ENCODE results near the gene GIPR. TPM values are rescaled to one million over a fixed set of nuclear protein-coding genes. Genes with fewer than 3 reads are reported as not detected.
"Not testable (repeated sequence)": the region's sequence is repeated elsewhere in the genome, so short reads cannot be mapped to it uniquely, and the experiment has no call there.

GIPR gene
- 1 to 10 TPM; 1.4 to 1.7 TPM for total RNA-seq

GRCh38 chr19:45667620-45668341, at the start of gene GIPR:
Gene GIPR (plus strand): TSS chr19:45668221. CDS start chr19:45669521, 1,300 bp downstream.
- Mint-ChIP-seq H3K4me1 (peaks cover 24% of the 10 kb centered on the region), H3K27ac (peak within 1 kb of the TSS; percentile 14), H3K27me3 (peaks cover 23% of the 10 kb centered on the region), H3K36me3 (no peaks in the 10 kb centered on the region), H3K9me3 (peaks cover 1% of the 10 kb centered on the region), H3K4me3 (peak within 1 kb of the TSS; percentile 77)
- peak; percentile 68 for DNase-seq

- H3K27ac Mint-ChIP-seq: no peak overlapping the region
- no peak for DNase-seq
- no peaks in the 10 kb centered on the region for H3K27me3 Mint-ChIP-seq
- H3K9me3 Mint-ChIP-seq: no peaks in the 10 kb centered on the region
- H3K4me3 Mint-ChIP-seq: no peak overlapping the region
- peaks cover 30% of the 10 kb centered on the region for H3K36me3 Mint-ChIP-seq
- no peaks in the 10 kb centered on the region for H3K4me1 Mint-ChIP-seq
Measured at GRCh38 chr19:45621389-45621788, 46.6 kb upstream of the GIPR start.

DNA sequence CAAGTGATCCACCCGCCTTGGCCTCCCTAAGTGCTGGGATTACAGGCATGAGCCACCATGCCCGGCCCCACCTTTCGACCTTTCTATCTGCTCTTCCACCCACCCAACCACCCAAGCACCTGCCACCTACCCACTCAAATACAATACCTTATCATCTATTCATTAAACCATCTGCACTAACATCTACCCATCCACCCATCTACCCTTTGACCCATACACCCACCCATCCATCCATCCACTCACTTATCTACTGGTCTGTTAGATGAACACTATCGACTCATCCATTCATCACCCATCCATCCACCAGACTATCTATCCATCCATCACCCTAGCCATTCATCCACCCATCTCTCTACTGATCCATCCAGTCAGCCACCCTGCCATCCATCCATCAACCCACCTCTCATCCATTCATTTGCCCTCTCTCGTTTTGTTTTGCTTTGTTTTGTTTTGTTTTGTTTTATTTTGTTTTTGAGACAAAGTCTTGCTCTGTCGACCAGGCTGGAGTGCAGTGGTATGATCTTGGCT, 46.0 kb upstream of the GIPR start:
- H3K4me3 Mint-ChIP-seq: no peak overlapping the region
- no peak for DNase-seq
- no peak overlapping the region for H3K27ac Mint-ChIP-seq
- H3K4me1 Mint-ChIP-seq: no peaks in the 10 kb centered on the region
- peaks cover 24% of the 10 kb centered on the region for H3K36me3 Mint-ChIP-seq
- H3K27me3 Mint-ChIP-seq: no peaks in the 10 kb centered on the region
- H3K9me3 Mint-ChIP-seq: no peaks in the 10 kb centered on the region

- Mint-ChIP-seq H3K36me3 (peaks cover 27% of the 10 kb centered on the region), H3K4me3 (no peak overlapping the region), H3K27ac (no peak overlapping the region), H3K9me3 (no peaks in the 10 kb centered on the region), H3K27me3 (no peaks in the 10 kb centered on the region), H3K4me1 (no peaks in the 10 kb centered on the region)
- DNase-seq: no peak
Measured at GRCh38 chr19:45623984-45624383, 44.0 kb upstream of the GIPR start.

DNA sequence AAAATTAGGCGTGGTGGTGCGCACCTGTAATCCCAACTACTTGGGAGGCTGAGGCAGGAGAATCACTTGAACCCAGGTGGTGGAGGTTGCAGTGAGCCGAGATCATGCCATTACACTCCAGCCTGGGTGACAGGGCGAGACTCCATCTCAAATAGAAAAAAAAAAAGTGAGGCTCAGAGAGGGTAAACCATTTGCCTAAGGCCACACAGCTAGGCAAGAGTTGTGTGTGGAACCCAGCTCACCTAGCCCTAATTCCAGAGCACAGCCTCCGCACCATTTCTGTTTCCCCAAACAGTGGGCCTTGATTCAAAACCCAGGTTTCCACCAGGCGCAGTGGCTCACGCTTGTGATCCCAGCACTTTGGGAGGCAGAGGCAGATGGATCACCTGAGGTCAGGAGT, 39.8 kb upstream of the GIPR start:
- not testable (repeated sequence) for DNase-seq, H3K9me3 Mint-ChIP-seq, H3K27ac Mint-ChIP-seq, H3K4me3 Mint-ChIP-seq, H3K27me3 Mint-ChIP-seq
- Mint-ChIP-seq H3K36me3 (peaks cover 33% of the 10 kb centered on the region), H3K4me1 (peaks cover 14% of the 10 kb centered on the region)

DNA sequence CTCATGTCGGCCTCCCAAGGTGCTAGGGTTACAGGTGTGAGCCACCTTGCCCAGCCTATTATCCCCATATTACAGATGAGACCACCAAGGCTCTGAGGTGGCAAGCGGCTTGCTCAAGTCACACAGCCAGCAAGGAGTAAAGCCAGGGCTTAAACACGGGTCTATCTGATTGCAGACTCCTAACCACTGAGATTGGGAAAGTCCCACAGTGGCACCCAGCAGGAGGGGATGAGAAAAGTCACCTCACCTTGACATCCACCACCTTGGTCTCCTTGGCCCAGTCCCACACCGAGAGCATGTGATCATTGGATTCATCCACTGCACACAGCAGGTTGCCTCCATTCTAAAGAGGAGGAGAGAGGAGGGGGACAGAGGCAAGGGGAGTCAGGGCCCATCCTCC, 38.3 kb upstream of the GIPR start:
- no peaks in the 10 kb centered on the region for H3K9me3 Mint-ChIP-seq
- no peaks in the 10 kb centered on the region for H3K27me3 Mint-ChIP-seq
- no peak overlapping the region for H3K4me3 Mint-ChIP-seq
- peaks cover 14% of the 10 kb centered on the region for H3K4me1 Mint-ChIP-seq
- peak overlapping the region; percentile 67 for H3K27ac Mint-ChIP-seq
- H3K36me3 Mint-ChIP-seq: peaks cover 29% of the 10 kb centered on the region
- no peak for DNase-seq

DNA sequence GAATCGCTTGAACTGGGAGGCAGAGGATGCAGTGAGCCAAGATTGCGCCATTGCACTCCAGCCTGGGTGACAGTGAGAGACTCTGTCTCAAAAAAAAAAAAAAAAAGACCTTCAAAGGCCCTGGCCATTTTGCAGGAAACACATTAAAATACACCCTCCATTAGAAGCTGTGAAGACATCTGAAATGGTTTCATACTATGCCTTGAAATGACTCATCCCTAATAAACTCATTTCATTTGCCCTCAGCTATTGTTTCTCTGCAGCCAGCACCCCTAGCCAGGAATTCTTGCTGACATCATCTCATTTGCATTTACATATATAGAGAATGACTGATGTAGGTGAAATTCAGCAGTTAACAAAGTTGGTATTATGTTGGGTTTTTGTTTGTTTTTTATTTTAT, 37.6 kb upstream of the GIPR start:
- Mint-ChIP-seq H3K36me3 (peaks cover 27% of the 10 kb centered on the region), H3K27me3 (no peaks in the 10 kb centered on the region), H3K9me3 (no peaks in the 10 kb centered on the region), H3K4me1 (peaks cover 14% of the 10 kb centered on the region), H3K4me3 (no peak overlapping the region), H3K27ac (no peak overlapping the region)
- peak; percentile 37 for DNase-seq

GRCh38 chr19:45632468-45633196, 35.4 kb upstream of the GIPR start:
- no peaks in the 10 kb centered on the region for H3K27me3 Mint-ChIP-seq

DNA sequence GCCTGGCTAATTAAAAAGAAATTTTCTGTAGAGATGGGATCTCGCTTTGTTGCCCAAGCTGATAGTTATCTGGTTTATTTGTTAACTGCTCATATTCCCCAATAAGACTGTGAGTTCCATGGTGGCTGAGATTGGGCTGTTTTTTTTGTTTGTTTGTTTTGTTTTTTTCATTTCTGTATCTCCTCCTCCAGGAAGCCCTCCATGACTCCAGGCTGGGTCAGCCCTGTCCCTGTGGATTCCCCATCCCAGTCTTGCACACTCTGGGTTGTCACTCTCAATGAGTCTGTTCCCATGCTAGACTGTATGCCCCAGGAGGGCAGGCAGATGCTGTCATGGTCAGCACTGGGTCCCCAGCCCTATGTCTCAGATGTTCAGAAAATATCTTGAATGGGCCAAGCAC, 31.7 kb upstream of the GIPR start:
- Mint-ChIP-seq H3K4me1 (peaks cover 19% of the 10 kb centered on the region), H3K36me3 (peaks cover 30% of the 10 kb centered on the region), H3K4me3 (no peak overlapping the region), H3K27ac (no peak overlapping the region), H3K27me3 (no peaks in the 10 kb centered on the region), H3K9me3 (peaks cover 5% of the 10 kb centered on the region)
- no peak for DNase-seq

More at GRCh38 chr19:45632468-45633196, 35.4 kb upstream of the GIPR start:
- H3K27ac Mint-ChIP-seq: peak overlapping the region; percentile 48
- no peaks in the 10 kb centered on the region for H3K9me3 Mint-ChIP-seq
- peaks cover 14% of the 10 kb centered on the region for H3K4me1 Mint-ChIP-seq
- DNase-seq: peak; percentile 53
- H3K4me3 Mint-ChIP-seq: no peak overlapping the region
- H3K36me3 Mint-ChIP-seq: peaks cover 26% of the 10 kb centered on the region

DNA sequence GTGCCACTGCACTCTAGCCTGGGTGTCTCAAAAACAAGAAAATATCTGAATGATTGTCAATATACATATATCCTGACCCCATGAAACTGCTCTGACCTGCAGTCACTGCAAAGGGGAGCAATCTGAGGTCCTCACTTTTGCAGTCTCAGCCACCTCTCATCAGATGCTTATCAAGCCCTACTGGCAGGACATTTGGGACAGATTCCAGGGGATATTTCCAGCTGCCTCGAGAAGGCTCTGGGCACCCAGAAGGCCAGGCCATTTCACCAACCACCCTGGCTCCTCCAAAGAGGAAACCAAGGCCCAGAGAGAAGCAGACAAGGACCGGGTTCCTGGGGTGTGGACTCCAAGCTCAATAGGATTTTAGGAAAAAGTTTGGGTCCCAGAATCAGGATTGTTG, 31.1 kb upstream of the GIPR start:
- no peaks in the 10 kb centered on the region for H3K27me3 Mint-ChIP-seq

GRCh38 chr19:45637890-45638667, 29.9 kb upstream of the GIPR start:
- H3K27me3 Mint-ChIP-seq: no peaks in the 10 kb centered on the region
- no peak for DNase-seq
- H3K36me3 Mint-ChIP-seq: peaks cover 26% of the 10 kb centered on the region
- peaks cover 5% of the 10 kb centered on the region for H3K9me3 Mint-ChIP-seq
- H3K4me3 Mint-ChIP-seq: peak overlapping the region; percentile 92
- no peak overlapping the region for H3K27ac Mint-ChIP-seq
- peaks cover 22% of the 10 kb centered on the region for H3K4me1 Mint-ChIP-seq

More for the DNA sequence above, 31.1 kb upstream of the GIPR start:
- Mint-ChIP-seq H3K4me1 (peaks cover 19% of the 10 kb centered on the region), H3K27ac (no peak overlapping the region), H3K36me3 (peaks cover 31% of the 10 kb centered on the region), H3K9me3 (peaks cover 5% of the 10 kb centered on the region), H3K4me3 (no peak overlapping the region)
- DNase-seq: no peak

DNA sequence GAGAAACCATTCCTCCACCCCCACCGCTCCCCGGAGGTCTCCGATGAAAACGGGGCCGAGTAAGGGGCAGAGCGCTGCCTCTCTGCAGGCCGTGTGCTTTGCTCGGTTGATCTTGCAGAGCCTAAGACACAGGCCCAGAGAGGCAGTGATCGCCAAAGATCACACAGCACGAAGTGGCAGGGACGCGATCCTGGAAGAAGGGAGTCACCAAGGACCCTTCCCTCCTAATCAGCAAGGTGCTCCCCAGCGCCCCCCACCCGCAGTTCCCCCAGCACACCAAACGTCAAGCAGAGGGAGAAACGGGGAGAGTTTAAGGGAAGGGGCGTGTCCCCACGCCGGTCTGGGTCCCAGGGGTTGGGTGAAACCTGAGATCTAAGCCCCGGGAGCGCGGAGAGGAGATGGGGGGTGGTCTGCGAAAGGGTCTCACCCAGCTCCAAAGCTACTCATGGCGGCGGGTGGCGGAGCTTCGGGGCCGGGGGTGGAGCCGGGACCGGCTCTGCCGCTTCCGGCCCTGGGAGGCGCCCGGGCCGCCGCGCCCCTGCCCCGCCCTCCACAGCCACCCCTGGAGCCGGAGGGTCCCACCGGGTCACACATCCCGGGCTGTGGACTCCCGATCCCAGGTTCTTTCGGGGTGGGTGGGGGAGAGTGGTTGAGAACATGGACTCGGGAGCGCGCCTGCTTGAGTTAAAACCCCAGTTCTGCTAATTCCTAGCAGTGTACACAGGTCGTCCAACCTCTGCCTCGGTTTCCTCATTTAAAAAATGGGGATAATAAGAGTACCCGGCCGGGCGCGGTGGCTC, 28.9 kb upstream of the GIPR start, which contains the start of gene EML2:
Gene EML2 (minus strand): TSS at position 468 of the 800 bp plus-strand sequence. CDS start 21 bp downstream, at position 447.
- peak within 1 kb of the TSS; percentile 85 for H3K27ac Mint-ChIP-seq
- H3K27me3 Mint-ChIP-seq: no peaks in the 10 kb centered on the region
- H3K9me3 Mint-ChIP-seq: peaks cover 5% of the 10 kb centered on the region
- H3K4me3 Mint-ChIP-seq: peak within 1 kb of the TSS; percentile 92
- peaks cover 26% of the 10 kb centered on the region for H3K36me3 Mint-ChIP-seq
- H3K4me1 Mint-ChIP-seq: peaks cover 29% of the 10 kb centered on the region
- DNase-seq: peak; percentile 66

DNA sequence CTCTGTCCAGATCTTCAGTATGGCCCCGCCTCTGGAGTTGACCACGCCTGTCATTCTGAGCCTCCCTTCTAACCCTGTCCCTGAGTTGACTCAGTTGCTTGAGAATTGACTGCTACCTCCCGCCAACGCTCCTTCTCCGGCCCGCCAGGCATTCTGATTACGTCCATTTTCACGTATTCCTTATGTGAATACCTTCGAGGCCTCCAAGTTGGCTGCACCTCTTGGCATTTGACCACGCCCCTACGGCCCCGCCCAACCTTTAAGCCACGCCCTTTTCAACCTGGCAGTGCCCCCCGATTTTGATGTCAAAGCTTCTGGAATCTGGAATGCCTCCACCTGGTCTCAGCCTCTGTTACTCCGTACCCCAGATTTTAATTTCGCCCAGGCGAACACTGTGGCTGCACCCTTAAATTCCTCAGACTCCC, 27.2 kb upstream of the GIPR start:
- Mint-ChIP-seq H3K36me3 (peaks cover 26% of the 10 kb centered on the region), H3K27ac (peak overlapping the region; percentile 98), H3K9me3 (peaks cover 5% of the 10 kb centered on the region), H3K27me3 (peaks cover 7% of the 10 kb centered on the region), H3K4me1 (peaks cover 32% of the 10 kb centered on the region), H3K4me3 (peak overlapping the region; percentile 91)
- peak; percentile 62 for DNase-seq
